Vagina (tissue), 2 donors: Measurements from ENCODE around the gene DZANK1. TPM values are rescaled to one million over a fixed set of nuclear protein-coding genes. Genes with fewer than 3 reads are reported as not detected.
A peak's percentile ranks its signal among the peaks of the same experiment; 100 is the strongest.

Source experiments
- DNase-seq, 2 donors: peaks; one replicate each; pipeline ENCODE4 v3.0.0-alpha.2; 2017; ENCODE audit errors: extremely low spot score in 2 of 2
- H3K27ac ChIP-seq: fragments of 200-600 bp; sonication (generic); one replicate; pipeline ENCODE4 v1.5.1; 2019
- H3K27me3 ChIP-seq: fragments of 200-600 bp; sonication (generic); one replicate; pipeline ENCODE4 v1.5.1; 2019
- H3K36me3 ChIP-seq, 2 donors: fragments of 200-600 bp; sonication (generic); one replicate each; pipeline ENCODE4 v1.5.1; 2017 to 2019
- H3K4me1 ChIP-seq: fragments of 200-600 bp; sonication (generic); one replicate; pipeline ENCODE4 v1.5.1; 2019
- H3K4me3 ChIP-seq, 2 donors: fragments of 200-600 bp; sonication (generic); 1 replicate in 1 of 2; 2 replicates in 1 of 2; pipeline ENCODE4 v1.5.1; 2016 to 2019
- H3K9me3 ChIP-seq: fragments of 200-600 bp; sonication (generic); one replicate; pipeline ENCODE4 v1.5.1; 2019
- CTCF ChIP-seq, 3 experiments: fragments of 450-650 bp in 2 of 3; fragments of 200-600 bp in 1 of 3; sonication (generic) in 1 of 3; IDR thresholded peaks; one replicate each; pipeline ENCODE4 v1.5.1; 2017 to 2019; ENCODE audit warnings: antibody characterized with exemption in 3 of 3, mild to moderate bottlenecking in 2 of 3, moderate library complexity in 2 of 3
- POLR2A ChIP-seq, 2 donors: fragments of 450-650 bp; IDR thresholded peaks; one replicate each; pipeline ENCODE4 v1.6.1; 2017; ENCODE audit warnings: antibody characterized with exemption in 2 of 2, mild to moderate bottlenecking in 2 of 2, moderate library complexity in 2 of 2
- POLR2AphosphoS5 ChIP-seq, 2 donors: sonication (generic); formaldehyde crosslinking; IDR thresholded peaks; one replicate each; pipeline ENCODE4 v1.9.0; 2017; ENCODE audit warnings: antibody characterized with exemption in 2 of 2, mild to moderate bottlenecking in 2 of 2, low read depth in 1 of 2; ENCODE audit not compliant: insufficient read depth in 1 of 2
- intact Hi-C: fragments of 100-400 bp; cut with DNase I; formaldehyde crosslinking; loops from one replicate; pipeline ENCODE4 v1.15.1; 2023
- total RNA-seq: library from RNA; depleted of rRNA; stranded (reverse); fragments of >200 nt; gene quantifications from one replicate; pipeline ENCODE4 v1.2.3, GENCODE V29; 2016

The DZANK1 gene
- total RNA-seq = 2.9 TPM

GRCh38 chr20:18466894-18467730, at the start of gene DZANK1, which contains the start of gene POLR3F:
DZANK1 (minus strand) TSS chr20:18467030; CDS start chr20:18465358, 1,672 bp downstream.
POLR3F (plus strand) TSS chr20:18467390; CDS start chr20:18467507, 117 bp downstream.
- Histone ChIP-seq H3K9me3 (no peaks in the 10 kb centered on the region), H3K4me1 (peaks cover 20% of the 10 kb centered on the region), H3K27ac (peak within 1 kb of the TSS; percentile 70), H3K27me3 (no peaks in the 10 kb centered on the region), H3K4me3 (peak within 1 kb of the TSS; percentile 65 to 75), H3K36me3 (no peaks in the 10 kb centered on the region)
- peak; percentile 91 to 95 for TF ChIP-seq POLR2AphosphoS5 (IDR thresholded peaks at IDR 0.05; ENCODE audit: insufficient read depth in 1 of 2, low read depth in 1 of 2)
- no peak for TF ChIP-seq CTCF (IDR thresholded peaks at IDR 0.05)
- no peak for TF ChIP-seq POLR2A (IDR thresholded peaks at IDR 0.05)
- intact Hi-C loops = no loop called here
- DNase-seq = peak in 1 of 2 donors; percentile 94

DNA sequence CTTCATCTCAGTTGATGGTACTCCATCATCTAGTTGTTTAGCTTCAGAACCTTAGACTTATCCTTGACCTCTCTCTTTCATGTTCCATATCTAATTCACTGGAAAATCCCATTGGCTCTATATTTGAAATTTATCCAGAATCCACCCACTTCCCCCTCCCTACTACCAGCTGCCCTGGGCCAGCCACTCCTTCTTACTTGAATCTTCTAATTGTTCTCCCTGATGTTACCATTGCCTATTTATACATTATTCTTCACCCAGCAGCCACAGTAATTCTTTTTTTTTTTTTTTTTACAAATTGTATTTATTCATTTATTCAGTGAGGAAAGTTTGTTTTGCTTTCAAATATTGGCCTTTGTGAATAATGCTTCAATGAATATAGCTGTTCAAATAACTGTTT, 49.1 kb upstream of the DZANK1 start:
- TF ChIP-seq POLR2A (IDR thresholded peaks at IDR 0.05) (no peak), POLR2AphosphoS5 (IDR thresholded peaks at IDR 0.05; ENCODE audit: insufficient read depth in 1 of 2, low read depth in 1 of 2) (no peak), CTCF (IDR thresholded peaks at IDR 0.05) (no peak)
- H3K4me3 ChIP-seq = no peak overlapping the region
- H3K9me3 ChIP-seq = no peaks in the 10 kb centered on the region
- H3K4me1 ChIP-seq = no peaks in the 10 kb centered on the region
- intact Hi-C loops = no loop called here
- no peak overlapping the region for H3K27ac ChIP-seq
- H3K27me3 ChIP-seq = no peaks in the 10 kb centered on the region
- no peak for DNase-seq
- H3K36me3 ChIP-seq = peaks cover 4 to 39% of the 10 kb centered on the region in 2 donors

DNA sequence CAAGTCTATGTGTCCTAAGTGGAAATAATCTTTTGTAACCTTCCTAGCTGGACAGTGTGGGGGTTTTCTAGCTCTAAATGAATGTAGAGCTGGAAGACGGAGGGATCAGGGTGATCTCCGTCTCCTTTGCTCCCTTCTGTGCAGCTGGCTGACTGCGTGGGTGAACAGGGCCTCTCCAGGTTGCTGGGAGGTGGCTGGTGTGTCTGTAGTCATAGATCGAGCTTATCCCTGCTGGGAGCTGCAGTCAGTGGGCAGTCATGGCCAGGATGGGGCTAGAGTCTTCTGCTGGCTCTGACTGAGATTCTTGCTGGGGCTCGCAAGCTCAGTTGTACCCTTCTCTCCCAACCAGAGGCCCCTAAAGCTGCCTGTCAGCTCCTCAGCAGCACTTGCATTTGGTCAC, 47.3 kb upstream of the DZANK1 start:
- Histone ChIP-seq H3K36me3 (peaks cover 4 to 34% of the 10 kb centered on the region in 2 donors), H3K27ac (no peak overlapping the region), H3K9me3 (no peaks in the 10 kb centered on the region), H3K27me3 (no peaks in the 10 kb centered on the region), H3K4me3 (no peak overlapping the region), H3K4me1 (peaks cover 2% of the 10 kb centered on the region)
- no peak for DNase-seq
- TF ChIP-seq POLR2A (IDR thresholded peaks at IDR 0.05) = no peak
- TF ChIP-seq CTCF (IDR thresholded peaks at IDR 0.05) = no peak
- TF ChIP-seq POLR2AphosphoS5 (IDR thresholded peaks at IDR 0.05; ENCODE audit: insufficient read depth in 1 of 2, low read depth in 1 of 2) = no peak
- intact Hi-C loops = no loop called here

- H3K4me3 ChIP-seq = no peak overlapping the region
- H3K9me3 ChIP-seq = no peaks in the 10 kb centered on the region
- intact Hi-C loops = no loop called here
- TF ChIP-seq POLR2AphosphoS5 (IDR thresholded peaks at IDR 0.05; ENCODE audit: insufficient read depth in 1 of 2, low read depth in 1 of 2) = no peak
- TF ChIP-seq POLR2A (IDR thresholded peaks at IDR 0.05) = no peak
- no peak for TF ChIP-seq CTCF (IDR thresholded peaks at IDR 0.05)
- H3K4me1 ChIP-seq = peaks cover 11% of the 10 kb centered on the region
- no peak overlapping the region for H3K27ac ChIP-seq
- H3K27me3 ChIP-seq = no peaks in the 10 kb centered on the region
- H3K36me3 ChIP-seq = peaks cover 4 to 34% of the 10 kb centered on the region in 2 donors
- DNase-seq = no peak
Measured at GRCh38 chr20:18513208-18513607, 46.4 kb upstream of the DZANK1 start.

GRCh38 chr20:18511571-18511970, 44.7 kb upstream of the DZANK1 start:
- no peaks in the 10 kb centered on the region for H3K9me3 ChIP-seq
- H3K4me1 ChIP-seq = peaks cover 17% of the 10 kb centered on the region
- H3K4me3 ChIP-seq = no peak overlapping the region
- H3K27me3 ChIP-seq = no peaks in the 10 kb centered on the region
- no peak overlapping the region for H3K27ac ChIP-seq
- TF ChIP-seq CTCF (IDR thresholded peaks at IDR 0.05) (no peak), POLR2AphosphoS5 (IDR thresholded peaks at IDR 0.05; ENCODE audit: insufficient read depth in 1 of 2, low read depth in 1 of 2) (no peak), POLR2A (IDR thresholded peaks at IDR 0.05) (no peak)
- H3K36me3 ChIP-seq = peaks cover 4 to 29% of the 10 kb centered on the region in 2 donors
- DNase-seq = no peak
- intact Hi-C loops = no loop called here
